AG08396 (cell line): ENCODE measurements around the gene KCNH1.

Source experiments
- DNase-seq: peaks from one replicate; pipeline ENCODE4 v3.0.0; 2012; ENCODE audit warnings: low spot score, mixed read lengths

Gene KCNH1

DNA sequence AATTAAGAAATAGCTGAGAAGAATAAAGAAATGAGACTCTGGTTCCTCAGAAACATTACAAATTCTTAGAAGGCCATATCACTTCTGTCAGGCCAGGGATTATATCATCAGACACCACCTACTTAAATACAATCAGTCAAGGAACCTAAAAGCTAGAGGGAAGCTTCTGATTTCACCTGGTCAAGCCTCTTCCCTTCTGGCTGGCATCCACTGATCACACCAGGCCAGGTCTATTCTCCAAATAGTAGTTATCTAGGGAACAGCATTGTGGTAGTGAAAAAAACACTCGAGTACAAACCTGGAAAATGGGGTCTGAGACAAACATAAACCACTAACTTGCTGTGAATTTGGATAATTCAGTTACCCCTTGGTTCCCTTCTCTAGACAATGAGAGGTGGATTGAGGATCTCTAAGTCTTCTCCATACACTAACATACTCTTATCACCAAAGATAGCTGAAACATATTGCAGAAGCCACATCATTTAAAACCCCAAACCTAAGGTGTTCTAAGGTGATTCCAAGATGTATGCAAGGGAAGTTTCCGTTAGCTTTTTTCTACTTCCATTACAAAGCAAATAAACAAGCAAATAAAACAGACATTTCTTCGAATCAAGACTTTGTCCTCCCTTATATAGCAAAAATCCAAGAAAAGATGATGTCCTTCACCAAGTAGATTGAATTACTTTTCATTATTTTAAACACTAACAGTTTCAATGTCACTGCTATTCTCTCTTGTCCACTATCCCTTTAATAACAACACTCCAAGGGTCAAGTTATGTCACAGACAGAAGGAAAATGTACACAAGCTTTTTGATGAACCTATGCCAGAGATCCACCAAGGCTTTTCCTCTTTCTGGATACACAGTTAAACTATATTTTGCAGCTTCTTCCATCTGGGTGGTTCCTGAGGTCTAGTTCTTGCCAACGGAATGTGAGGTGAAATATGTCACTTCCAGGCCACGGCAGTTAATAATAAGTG is 212.9 kb downstream of the KCNH1 start:
- DNase-seq: no peak

DNA sequence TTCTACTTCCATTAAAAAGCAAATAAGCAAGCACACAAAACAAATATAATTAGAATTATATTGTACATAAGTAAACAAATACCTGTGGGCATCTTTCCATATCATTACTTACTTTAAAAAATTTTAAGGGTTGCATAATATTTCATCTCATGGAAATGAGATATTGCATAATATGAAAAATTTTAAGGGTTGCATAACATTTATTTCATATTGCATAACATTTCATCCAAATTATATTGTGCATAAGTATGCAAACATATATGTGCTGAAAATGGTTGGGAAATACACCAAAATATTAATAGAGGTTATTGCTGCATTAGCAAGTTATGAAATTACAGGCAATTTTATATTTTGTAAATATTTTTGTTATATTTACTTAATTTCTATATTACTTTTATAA is 213.7 kb downstream of the KCNH1 start:
- no peak for DNase-seq

DNA sequence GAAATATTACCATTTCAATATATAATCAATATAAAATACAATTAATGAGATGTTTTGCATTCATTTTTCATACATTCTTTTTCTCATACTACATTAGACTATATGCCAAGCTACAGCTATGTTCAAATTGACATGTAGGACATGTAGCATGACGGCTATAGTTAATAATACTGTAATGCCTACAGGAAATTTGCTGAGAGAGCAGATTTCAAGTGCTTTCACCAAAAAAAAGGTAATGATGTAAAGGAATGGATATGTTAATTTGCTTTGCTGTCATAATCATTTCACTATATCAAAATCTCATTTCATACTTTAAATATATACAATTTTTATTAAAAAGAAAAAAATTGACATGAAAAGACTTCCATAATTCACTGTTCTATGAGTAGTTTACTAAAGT is 215.1 kb downstream of the KCNH1 start:
- no peak for DNase-seq

DNA sequence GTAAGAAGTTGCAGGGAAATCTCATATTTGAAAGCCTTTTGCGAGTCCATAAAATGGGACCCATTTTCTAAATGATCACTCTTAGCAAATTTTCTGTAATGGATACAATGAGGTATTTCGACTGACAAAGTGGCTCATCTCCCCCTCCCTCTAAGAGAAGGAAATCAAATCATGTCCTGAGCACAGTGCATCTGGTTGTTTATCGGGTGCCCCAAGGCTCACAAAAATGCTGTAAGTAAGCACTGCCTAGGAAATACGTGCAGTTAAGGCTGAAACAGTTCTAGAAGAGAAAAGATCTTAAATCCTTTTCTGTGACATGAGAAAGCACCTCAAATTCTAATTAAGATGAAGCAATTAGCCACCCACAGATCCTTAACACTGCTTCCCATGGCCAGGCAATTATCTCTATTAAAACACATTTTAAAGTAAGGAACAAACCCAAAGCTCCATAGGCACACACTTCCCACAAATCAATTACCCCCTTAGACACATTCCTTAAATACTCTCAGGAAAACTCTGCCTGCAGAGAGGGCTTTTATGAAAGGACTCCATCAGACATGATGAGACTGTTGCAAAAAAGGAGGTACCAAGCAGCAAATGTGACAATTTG is 216.3 kb downstream of the KCNH1 start:
- DNase-seq: no peak

DNA sequence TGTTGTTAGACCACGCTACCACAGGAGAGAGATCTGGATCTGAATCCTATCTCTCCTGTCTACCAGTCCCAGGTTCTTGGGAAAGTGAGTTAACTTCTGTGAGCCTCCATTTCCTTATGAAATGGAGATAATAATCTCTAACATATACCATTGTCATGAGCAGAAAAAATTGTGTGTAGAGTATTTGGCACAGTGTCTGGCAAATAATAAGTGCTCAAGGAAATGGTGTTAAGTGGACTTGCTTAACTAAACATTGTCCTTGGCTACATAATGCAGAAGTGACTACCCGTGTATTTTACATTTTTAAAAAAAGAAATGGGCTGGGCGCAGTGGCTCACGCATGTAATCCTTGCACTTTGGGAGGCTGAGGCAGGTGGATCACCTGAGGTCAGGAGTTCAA is 217.4 kb downstream of the KCNH1 start:
- no peak for DNase-seq

DNA sequence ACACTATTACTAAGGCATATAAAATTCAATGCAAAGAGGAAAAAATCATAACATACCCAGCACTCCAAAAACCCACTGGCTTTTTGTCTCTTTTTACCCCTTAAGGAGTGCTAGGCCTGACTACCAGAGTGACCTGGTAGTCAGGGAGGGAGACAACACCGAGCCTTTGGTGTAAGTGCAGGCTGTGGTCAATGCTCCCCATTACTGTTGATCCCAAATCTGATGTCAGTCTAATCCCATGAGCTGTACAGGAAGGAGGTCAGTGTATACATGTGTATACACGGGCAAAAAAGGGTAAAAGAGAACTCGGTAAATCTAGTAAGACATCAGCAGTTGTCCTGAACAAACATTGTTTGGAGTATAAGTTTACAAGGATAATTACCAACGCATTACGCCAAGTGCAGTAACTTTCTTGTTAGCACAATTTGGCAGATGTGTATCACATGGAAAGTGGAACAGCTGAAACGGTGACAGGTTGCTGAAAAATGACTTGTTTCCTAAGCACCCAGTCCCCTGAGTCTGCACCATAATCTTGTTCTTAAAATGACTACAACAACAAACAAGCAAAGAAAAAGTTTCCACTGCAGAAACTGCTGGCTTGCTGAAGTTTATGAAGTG is 217.9 kb downstream of the KCNH1 start:
- no peak for DNase-seq

DNA sequence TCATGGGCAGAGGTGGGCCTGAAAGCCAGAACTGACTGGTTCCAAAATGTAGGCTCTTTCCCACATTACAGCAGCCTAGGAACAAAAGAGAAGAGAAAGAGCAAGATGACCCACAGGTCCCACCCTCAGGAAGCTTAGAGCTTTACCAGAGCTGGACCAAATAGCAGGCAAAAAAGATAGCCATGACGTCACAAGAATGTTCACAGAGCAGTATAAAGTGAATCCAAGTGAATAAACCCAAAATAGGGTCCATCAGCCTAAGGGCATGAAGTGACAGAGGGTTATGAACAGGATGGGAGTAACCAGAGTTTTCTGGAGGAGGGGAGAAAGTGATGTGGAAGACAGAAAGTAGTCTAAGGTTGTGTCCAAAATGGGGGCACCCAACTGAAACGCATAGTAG is 221.2 kb downstream of the KCNH1 start:
- no peak for DNase-seq

DNA sequence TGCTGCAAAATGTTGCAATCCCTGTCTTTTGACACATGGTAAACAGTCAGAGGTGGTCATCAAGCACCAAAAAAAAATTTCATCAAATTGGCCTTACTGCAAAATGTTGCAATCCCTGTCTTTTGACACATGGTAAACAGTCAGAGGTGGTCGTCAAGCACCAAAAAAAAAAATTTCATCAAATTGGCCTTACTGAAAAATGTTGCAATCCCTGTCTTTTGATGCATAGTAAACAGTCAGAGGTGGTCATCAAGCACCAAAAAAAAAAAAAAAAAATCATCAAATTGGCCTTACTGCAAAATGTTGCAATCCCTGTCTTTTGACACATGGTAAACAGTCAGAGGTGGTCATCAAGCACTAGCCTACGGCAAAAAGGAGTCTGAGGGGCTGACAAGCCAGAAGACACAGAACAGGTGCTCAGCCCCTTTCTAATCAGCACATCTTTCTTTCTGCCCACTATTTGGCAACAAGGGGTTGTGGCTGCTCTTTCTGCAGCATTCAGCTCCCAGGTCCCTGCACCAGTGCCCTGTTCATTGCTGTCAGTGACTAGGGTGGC is 223.8 kb downstream of the KCNH1 start:
- DNase-seq: no peak

DNA sequence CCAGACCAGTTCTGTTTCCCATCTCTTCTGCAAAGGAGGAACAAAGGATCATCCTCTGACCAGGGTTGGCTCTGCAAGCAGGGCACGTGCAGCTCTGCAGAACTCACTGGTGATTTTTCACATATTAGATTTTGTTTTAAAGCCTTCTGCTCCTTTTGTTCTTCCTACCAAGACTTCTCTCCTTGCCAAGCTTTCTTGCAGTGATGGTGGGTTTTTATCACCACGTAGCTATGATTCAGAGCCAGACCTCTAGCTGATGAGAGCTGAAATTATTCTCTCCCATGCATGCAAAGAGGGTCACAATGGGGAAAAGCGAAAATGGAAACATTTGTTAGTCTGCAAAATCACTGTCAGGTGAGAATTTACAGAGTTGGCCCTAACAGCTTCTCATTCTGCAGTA is 225.2 kb downstream of the KCNH1 start:
- DNase-seq: no peak

DNA sequence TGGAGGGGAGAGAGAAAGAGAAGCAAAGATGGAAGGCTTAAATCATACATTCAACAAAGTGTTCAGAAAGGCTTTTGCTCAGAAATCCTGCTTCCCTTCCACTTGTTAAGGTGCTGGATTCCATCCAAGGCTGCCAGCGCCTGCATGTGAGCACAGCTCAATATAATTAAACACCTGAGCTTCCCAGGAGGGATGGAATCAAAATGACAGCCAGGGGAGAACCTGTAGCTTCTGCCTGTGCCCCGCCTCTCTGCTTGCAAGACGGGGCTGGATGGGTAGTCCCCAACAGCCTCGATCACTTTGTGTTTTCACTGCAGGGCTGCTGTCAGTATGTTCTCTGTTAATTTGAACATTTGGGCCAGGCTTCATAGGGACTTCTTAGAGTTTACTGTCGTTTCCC is 225.7 kb downstream of the KCNH1 start:
- DNase-seq: no peak

DNA sequence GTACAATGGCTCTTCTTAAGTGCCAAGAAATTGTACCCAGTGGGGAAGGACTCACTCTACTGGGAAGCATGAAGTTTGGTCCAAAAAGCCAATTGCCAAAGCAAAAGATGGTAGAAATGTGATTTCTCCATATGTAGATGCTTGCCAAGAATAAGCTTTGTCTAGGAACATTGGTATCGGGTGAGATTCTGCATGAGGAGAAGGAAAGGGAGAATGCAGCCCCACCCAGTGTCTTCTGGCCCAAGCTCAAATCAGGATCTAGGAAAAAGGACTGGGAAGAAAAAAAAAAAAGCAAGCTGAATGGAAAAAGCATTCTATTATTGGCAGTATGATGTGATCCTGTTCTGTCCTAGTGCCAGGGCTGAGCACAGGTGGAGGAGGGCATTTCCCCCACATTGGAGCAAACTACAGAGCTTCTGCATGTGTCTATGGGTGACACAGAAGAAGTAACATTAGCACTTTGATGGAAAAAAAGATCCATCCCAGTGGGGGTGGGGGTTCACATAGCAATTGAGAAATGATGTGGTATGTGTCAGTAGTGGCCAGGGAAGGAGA is 226.6 kb downstream of the KCNH1 start:
- DNase-seq: no peak

DNA sequence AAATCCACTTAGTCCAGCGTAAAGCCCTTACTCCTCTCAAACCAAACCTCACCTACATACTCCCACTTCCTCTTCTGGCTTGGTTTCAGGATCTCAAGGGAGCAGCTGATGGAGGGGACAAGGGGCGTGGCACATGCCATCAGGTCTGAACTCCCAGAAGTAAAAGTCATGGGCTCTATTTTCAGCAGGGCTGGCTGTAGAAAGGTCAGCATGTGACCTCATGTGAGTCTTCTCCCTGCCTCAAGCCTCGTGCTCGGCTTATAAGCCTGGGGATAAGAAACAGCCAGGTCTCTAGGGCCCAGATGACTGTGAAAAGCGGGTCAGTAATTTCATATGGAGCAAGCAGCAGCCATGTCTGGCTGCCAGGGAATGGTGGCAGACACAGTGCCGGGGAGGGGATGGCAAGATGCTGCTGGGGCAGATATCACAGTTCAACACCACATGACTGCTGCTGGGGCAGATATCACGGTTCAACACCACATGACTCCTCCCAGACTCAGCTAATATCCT is 227.9 kb downstream of the KCNH1 start:
- DNase-seq: no peak

DNA sequence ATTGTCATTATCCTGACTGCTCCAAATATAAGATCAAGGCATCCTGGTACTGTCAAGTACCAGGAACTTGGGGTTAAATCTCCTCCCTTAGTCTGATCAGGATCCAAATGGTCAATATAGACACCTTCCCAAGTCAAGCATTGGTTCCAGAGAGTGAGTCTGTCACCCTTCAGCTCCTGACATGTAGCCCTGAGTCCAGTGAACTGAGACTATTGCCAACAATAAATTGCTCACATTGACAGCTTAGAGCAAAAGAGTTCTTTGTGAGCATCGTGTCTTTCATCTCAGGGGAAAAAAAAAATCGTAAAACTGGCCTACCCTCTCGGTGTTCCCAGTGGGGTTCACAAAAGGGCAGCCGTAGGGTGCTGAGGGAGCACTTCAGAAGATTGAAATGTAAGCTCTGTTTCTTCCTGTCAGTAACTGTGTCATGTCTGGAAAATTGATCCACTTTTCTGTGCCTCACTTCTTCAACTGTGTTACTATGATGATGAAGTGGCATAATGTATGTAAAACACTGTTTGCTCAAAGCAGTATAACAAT is 228.5 kb downstream of the KCNH1 start:
- no peak for DNase-seq

DNA sequence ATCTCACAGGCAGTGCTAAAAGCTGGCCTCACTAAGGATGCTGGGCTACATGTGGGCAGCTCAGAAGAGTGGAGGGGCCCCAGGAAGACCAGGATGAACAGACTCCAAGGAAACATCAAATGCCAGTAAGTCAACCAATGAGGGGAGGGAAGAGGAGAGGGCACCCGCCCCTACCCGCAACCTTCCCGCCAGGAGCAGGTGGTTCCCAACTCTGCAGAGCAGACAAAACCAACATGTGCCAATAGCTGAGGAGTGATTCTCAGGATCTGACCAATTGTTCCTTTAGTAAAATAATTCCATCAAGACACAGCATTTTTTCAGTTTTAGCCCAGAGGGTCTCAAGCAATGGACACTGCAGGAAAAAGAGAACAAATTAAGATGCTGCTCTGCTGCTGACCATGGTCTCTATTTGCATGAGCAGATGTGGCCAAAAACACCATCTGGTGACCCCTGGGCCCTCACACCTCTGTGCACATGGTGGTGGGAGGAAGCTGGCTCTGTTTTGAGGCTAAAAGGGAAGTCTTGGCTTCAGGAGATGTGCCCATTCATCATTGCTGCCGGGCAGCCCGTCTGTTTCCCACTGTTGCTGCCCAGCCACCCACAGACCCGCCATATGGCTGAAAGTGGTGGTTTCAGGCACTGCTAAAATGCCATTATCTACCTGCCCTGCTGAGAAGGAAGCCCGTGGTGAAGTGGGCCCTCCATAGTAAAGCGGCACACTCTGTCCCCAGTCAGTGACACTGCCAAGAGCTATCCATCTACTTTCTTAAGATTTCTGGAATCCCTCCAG is 231.8 kb downstream of the KCNH1 start:
- DNase-seq: no peak

DNA sequence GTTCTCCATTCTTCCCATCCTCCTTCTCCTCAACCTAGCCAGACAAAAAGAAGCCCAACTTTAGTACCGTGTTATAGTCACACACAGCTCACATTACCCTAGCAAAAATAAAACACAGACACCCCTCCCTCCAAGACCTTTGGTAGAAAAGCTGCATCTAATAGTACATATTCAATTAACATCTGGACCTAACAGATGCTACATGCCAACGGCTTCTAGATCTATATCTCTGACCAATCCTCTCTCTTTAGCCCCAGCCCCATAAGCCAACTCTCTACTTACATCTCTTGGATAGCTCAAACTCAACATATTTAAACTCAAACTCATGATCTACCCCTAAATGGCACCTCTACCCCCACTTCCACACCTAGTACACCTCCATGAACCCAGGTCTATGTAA is 233.1 kb downstream of the KCNH1 start:
- no peak for DNase-seq

DNA sequence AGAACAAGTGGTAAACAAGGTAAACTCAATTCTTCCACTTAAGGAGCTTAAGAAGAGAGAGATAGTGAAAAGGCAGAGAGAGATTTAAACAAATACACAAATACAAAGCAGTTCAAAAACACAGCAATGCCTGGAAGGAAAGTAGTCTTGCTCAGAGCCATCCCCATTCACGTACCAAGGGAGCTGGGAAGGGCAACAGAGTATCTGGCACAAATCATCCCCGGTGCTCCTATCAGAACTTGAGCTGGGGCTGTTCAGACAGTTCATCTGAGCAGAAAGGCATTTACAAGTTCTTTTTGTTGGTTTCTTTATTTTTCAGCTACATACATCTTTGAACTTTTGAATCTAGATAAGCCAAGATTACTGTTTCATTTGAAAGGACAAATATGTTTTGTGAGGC is 233.9 kb downstream of the KCNH1 start:
- DNase-seq: no peak

DNA sequence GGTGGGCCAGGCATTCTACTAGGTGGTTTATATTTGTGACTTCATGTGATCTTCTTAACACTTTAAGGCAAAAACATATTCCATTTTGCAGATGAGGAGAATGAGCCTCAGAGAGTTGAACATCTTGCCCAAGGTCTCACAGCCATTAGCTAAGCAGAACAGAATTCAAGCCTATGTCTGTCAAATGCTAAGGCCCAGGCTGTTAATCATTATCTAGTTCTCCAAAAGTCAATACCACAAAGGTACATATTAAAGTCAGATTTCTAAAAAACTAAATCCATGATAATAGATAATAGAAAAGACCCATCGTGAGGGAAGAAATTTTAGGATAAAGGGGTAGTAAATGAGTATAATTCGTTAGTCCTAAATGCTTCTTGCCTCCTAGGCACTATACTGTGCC is 234.3 kb downstream of the KCNH1 start:
- DNase-seq: no peak

DNA sequence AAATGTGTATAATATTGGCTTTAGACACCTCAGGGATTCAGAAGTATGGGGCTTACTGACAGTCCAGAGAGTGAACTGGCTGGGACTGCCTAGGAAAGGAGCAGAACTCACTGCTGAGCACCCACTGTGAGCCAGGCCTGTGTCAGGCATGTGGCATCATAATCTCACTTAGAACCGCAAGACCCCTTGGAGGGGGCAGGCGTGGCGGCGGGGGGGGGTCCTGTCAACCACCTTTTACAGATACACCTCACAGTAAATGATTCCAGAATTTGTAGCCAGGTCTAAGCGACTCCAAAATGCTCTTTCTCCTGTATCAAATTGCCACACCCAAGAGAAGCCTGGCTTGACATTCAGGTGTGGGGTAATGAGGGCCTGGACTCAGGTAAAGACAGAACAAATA is 235.5 kb downstream of the KCNH1 start:
- no peak for DNase-seq

DNA sequence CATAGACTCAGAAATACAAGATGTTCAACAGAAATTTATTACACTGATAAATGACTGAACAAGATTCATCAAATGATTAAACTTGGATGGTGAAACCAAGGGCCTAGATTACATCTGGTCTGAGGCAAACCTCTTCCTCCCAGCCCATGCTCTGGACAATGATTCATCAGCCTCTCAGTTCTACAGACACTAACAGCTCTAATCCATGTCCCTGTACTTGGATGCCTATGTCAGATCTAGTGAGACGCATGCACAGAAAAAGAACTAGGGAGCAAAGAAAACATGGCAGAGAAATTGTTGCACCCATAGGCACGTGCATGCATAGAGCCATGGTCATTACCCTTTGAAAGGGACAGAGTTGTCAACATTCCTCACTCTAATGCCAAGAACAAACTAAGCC is 250.1 kb downstream of the KCNH1 start:
- no peak for DNase-seq

DNA sequence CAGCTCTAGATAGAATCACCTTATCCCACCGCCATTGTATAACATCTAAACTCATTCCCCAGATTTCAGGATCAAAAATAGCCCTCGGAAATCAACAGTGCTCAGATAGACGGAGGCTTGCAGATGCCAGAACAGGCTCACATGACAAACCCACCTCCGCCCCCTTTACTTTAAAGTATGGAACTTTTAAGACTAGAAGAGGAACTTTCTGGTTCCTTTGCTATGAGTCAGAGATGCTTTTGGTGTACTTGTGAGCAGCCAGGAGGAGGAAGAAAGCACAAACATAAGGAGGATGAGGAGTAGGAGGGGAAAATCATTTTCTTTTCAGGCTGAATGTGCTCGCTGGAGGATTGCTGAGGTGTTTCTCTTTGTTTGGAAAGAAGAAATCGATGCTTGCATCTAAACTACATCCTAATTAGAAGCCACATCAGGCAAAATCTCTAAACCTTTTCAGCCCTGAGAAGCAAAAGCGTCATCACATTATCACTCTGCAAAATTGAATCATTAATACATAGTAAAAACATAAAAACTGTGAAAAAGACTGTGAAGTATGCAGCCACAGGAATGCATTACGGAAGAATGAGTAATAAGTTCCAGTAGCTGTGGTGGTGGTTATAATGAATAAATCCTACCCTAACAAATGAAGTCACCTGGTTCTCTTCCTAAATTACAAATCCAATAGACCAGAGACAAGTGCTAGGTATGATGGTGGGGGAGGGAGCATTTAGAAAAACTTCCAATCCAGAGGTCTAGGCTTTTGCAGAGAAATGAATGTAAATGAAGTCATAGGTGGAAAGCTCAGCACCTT is 251.3 kb downstream of the KCNH1 start:
- DNase-seq: no peak
